Mucosa of gallbladder (tissue), 1 donor: ENCODE data around the gene EEPD1. TPM values are rescaled to one million over a fixed set of nuclear protein-coding genes. Genes with fewer than 3 reads are reported as not detected.
"Not testable (repeated sequence)": the region's sequence is repeated elsewhere in the genome, so short reads cannot be mapped to it uniquely, and the experiment has no call there.

Experiments used
- DNase-seq: peaks from one replicate; pipeline ENCODE4 v3.0.0-alpha.2; 2020; ENCODE audit warnings: low spot score
- total RNA-seq: library from RNA; stranded (reverse); gene quantifications from one replicate; pipeline ENCODE4 v1.2.1, GENCODE V29; 2021
- donor health status: DM: no; HTN: no; CAD: no.

EEPD1 gene
- total RNA-seq, 1 donor from 2014 or later: 40.1 TPM

DNA sequence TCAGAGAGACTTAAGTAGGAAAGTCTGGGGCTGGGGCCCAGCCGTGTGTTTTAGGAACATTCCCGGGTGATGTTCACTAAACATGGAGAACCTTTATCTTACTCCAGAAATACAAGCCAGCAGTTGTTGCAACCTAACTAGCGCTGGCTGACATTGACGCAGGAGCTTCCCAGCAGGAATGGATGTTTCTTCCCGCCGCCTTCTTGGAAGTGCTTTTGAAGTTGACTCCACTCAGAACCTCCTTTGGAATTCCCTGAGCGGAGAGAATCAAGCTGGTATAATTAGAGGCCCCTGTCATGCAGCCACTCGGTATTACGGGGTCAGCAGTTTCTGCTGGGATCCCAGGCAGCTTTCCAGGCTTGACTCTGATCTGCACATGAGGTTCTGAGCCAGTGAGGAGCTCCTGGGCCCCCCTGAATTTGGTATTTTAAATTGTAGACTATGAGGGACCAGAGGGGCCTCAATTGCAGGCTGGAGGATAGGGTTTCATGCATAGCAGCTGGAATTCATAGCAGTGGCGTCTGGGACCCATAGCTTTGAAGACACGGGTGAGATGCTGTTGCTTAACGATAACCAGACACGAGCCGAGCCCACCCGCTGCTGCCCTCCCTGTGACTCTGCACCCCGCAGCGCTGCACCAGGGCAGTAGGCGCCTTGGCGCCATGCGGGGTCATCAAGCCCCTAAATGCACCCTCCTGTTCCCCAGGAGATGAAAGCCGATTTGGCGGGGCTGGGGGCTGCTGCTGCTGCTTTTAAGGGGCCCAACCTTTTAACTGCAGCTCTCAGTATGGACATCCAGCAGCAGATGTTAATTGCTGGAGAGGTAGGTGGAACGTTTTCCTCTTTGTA, 61.8 kb downstream of the EEPD1 start:
- DNase-seq: peak; percentile 53

DNA sequence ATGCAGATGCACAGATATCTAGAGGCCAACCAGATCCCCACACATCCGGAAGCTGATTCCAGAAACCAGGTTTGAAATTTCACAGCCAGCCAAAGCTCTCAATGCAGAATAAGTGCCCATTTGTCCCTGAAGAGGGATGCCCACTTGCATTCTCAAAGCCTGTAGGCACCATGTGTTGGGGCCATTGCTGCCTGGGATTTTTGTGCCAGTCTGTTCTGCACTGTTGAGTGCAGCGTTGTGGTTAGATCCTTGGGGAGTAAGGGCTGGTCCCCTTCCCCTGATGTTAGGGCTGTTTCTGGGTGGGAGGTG, 62.4 kb downstream of the EEPD1 start:
- DNase-seq: no peak

DNA sequence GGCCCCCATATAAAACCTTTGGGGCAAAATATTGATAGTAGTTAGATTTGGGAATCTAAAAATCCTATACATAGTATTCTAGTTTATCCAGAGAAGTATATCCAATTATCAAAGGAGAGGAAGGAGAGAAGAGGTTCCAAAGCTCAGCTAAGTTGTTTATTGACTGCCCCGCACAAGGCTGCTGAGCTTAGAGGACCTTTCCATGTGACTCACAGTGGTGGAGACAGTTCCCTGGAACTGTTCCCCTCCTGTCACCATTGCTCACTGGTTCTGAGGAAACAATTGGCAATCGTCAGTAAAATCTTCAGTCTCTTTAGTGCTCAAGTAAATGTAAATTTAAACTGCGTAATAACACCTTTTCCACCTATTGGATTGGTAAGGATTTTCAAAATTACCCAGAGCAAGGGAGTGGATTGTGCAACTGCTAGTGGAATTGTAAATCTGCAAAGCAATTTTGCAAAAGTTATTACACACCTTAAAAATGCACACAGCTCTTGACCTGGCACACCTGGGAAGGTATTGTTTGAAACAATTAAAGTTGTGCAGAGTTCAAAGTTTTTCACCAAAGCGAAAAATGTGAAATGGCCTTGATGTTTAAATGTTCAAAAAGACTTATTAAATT, 63.1 kb downstream of the EEPD1 start:
- peak; percentile 50 for DNase-seq

DNA sequence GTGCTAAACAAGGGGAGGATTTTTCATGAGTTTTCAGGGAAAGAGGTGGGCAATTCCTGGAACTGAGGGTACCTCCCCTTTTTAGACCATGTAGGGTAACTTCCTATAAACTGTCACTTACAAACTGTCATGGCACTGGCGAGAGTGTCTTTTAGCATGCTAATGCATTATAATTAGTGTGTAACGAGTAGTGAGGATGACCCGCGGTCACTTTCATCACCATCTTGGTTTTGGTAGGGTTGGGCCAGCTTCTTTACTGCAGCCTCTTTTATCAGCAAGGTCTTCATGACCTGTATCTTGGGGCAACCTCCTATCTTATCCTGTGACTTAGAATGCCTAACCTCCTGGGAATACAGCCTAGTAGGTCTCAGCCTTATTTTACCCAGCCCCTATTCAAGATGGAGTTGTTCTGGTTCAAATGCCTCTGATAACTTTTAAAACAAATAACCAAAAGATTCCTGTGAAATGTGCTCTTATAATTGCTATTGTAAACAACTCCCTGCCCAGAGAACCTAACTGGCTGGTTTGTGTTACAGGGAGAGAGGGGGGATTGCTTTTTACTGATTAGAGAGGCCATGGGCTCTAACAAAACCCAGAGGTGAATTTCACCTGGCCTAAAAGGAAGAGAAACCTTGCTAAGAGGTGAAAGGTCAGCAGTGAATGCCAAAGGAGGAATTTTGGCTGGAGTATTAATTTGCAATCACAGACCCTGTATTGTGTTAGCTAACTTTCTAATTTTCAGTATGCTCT, 64.3 kb downstream of the EEPD1 start:
- no peak for DNase-seq

DNA sequence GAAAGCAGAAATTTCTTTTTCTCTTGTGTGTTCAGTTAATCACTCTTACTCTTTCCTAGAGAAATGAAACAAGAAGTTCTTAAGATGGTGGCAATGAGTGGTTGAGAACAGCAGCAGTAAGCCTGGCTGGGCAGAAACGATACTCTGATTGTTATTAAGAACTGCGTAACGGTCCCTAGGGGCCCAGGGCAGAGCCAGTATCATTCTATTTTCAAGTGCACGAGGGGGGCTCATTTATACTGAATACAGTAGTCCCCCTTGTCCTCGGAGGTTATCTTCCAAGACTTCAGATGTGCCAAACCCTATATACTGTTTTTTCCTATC, 64.9 kb downstream of the EEPD1 start:
- DNase-seq: no peak

DNA sequence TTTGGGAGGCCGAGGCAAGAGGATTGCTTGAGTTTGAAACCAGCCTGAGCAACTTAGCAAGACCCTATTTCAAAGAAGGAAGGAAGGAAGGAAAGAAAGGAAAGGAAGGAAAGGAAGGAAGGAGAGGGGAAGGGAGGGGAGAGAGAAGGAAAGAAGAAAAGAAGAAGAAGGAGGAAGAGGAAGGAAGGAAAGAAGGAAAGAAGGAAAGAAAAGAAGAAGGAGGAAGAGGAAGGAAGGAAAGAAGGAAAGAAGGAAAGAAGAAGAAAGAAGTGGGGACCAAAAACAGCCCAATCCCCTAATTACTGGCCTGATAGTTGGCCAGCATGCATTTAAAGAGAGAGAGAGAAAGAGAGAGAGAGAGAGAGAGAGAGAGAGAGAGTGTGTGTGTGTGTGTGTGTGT, 66.4 kb downstream of the EEPD1 start:
- no peak for DNase-seq

DNA sequence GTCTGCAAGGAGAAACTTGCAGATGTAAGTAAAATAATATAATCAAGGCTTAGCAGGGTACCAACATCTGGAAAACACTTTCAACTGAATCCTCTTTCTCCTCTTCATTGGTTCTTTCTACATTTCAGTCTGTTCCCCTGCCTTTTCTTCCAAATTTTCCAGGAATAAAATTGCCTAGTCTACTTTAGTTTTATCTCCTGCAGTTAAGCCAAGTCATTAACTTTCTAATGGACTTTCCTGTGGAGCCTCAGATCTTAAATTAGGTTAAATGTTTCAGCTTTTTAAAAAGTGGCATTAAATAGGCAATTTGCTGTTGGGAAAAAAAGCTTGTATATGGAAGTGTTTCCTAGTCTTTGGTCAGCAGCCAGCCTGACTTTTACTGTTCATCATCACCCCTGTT, 70.8 kb downstream of the EEPD1 start:
- DNase-seq: no peak

DNA sequence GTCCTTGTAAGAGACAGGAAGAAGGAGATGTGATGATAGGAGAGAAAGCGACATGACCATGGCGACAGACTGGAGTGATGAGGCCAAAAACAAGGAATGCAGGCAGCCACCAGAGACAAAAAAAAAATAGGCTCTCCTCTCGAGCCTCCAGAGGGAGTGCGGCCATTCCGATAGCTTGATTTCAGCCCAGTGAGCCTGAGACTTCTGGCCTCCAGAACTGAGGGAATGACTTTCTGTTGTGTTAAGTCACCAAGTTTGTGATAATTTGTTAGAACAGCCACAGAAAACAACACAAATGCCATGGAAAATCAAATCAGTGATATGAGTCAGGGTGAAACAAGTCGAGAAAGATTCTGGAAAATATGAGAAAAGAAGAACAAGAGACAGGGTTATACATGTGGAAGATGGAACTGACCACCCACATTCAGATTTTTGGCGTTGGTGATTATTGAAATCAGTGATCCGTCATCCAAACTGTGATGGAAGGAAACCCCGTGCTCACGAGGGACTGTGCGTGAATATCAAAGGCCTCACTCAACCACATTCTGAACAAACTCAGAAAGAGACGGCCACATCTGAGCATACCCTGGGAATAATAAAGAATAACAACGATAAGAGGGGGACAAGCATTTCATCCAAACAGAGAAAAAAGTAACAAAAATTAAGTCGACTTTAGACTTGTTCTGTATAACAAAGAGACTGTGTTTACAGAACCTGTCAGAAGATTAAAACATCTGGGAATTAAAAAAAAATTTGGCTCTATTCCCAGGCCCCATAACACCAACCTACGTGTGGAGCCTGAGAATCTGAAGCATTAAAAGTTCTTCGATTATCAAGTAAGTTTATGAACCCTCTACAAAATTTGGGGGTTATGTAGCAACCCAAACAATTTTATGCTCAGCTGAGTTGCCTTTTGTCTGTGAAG, 72.1 kb downstream of the EEPD1 start:
- DNase-seq: no peak

DNA sequence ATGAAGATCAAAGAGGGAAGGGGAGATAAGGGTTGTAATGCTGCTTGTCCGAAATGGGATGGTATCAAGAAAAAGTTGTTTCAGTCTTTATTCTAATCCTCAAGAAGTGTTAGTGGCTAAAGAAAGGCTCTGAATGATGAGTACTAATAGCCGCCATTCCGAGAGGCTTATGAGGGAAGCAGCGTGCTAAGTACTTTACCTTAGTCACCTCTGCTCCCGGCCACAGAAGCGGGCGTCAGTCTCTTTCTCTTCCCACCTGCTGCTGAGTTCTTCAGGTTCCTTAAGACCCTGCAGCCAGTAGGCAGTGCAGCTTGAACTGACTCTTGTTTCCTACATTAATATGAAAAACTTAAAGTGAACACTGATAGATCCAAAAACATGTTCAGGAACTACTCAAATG, 73.1 kb downstream of the EEPD1 start:
- DNase-seq: no peak

DNA sequence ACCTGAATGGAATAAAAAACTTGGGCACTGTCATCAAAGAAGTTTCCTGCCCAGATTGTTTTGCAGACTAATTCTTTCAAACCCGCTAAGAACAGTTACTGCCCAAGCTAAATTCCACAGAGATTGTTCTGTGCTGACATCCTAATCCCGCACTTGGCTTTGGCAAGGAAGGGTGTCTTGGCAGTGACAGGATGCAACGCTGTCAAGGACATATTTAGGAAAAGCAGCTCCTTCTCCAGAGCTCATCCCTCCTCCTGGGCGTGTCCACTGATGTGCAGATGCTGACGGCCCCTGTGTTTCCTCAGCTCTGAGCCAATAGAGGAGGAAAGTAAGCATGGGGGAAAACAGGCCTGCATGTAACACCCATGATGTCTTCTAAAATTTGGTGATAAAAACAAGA, 74.2 kb downstream of the EEPD1 start:
- DNase-seq: peak; percentile 74

DNA sequence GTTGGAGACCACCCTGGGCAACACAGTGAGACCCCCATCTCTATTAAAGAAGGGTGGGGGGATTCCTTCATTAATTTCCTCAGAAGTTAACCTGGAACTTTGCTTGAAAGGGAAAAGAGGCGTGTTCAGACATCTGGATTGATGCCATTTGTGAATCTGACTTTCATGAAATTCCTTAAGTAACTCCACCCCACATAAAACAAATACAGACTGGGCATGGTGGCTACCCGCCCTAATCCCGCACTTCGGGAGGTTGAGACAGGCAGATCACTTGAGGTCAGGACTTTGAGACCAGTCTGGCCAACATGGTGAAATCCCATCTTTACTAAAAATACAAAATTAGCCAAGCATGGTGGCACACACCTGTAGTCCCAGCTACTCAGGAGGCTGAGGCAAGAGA, 75.0 kb downstream of the EEPD1 start:
- no peak for DNase-seq

DNA sequence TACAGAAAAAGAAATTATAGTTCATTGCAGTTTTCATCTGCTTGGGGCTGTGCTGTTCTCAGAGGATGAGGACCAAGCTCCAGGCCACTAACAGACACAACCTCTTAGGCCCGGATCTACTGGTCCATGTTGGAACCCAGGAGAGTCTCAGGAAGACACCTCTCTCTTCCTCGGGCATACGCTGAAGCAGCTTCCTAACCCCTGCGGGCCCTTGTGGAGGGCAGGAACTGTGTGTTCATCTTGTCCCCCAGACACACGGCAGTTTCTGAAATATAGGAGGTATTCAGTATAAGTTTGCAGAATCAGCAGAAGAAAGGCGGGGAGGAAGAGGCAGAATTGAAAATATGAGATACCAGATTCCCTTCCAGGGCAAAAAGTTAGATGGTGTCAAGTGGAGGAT, 78.4 kb downstream of the EEPD1 start:
- no peak for DNase-seq

DNA sequence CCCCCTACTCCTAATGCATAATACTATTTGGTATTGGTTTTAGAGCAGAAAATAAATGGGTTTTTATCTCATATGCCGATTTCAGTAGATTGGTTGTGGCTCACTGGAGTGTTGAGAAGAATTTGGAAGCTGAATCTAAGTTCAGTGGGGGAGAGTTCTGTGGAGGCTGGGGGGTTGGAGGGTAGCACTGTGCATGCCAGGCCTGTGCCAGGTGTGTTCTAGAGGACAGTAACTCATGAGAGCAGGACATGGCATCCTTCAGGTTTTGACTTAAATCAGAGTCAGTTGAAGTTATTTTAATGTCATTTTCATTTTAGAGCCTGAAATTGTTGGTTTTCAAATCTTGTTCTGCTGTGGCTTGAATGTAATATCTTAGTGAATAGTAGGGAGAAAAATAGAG, 79.5 kb downstream of the EEPD1 start:
- no peak for DNase-seq

DNA sequence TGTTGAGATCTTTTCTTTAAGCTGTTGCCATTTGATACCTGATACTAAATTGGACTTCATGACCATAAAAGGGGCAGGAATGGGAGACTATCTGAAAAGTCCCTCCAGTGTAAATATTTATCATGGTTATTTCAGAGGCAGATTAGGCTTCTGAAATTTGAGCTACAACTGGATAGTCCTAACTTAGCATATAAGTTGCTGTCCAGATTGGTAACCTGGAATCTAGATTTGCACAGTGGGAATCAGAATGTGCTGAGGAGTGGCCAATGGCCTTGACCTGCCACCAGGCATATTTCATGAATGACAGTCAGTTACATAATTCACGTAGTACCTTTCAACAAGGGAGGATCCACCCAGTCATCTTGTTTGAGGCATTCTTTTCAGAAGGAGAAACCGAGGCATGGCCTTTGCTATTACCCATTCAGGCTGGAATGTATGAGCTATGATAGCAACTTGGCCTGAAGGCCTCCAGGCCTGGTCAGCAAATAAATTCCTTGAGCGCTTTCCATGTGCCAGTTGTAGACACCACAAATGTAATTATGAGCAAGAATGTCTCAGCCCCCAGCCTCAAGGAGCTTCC, 80.0 kb downstream of the EEPD1 start:
- no peak for DNase-seq

DNA sequence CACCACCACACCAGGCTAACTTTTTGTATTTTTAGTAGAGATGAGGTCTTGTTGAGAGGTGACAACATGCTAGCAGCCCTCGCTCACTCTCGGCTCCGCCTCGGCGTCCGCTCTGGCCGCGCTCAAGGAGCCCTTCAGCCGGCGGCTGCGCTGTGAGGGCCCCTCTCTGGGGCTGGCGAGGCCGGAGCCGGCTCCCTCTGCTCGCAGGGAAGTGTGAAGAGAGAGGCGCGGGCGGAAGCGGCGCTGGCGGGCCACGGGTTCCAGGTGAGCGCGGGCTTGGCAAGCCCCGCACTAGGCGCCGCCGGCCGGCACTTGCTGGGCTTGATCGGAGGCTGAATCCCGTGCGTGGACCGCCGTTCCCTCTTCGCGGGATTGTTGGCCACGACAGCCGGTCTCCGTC, 83.0 kb downstream of the EEPD1 start:
- DNase-seq: no peak

DNA sequence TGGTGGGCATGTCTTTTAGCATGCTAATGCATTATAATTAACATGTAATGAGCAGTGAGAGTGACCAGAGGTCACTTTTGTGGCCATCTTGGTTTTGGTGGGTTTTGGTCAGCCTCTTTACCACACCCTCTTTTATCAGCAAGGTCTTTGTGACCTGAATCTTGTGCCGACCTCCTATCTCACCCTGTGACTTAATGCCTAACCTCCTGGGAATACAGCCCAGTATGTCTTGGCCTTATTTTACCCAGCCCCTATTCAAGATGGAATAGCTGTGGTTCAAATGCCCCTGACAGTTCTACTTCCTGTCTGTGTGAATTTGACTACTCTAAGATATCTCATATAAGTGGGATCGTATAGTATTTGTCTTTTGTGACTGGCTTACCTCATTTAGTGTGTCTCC, 85.1 kb downstream of the EEPD1 start:
- no peak for DNase-seq

DNA sequence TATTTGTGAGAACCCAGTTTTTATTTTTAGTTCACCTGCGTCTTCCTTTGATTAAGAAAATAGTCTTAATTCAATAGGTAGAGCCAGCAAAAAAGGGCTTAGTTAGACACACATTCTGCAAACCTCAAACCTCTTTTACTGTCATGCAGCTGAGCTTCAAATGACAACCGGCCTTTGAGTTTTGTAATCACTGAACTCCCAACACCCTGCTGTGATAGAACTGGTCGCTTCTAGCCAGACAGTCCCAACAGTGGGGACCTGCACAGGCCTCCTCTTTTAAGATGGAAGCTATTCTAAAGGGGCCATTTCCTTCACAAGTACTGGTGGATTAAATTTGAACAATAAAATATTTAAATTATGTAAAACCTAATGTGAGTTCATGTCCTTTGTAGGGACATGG, 90.3 kb downstream of the EEPD1 start:
- not testable (repeated sequence) for DNase-seq

DNA sequence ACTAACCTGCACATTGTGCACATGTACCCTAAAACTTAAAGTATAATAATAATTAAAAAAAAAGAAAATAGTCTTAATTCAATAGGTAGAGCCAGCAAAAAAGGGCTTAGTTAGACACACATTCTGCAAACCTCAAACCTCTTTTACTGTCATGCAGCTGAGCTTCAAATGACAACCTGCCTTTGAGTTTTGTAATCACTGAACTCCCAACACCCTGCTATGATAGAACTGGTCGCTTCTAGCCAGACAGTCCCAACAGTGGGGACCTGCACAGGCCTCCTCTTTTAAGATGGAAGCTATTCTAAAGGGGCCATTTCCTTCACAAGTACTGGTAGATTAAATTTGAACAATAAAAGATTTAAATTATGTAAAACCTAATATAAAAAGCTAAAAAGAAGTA, 90.9 kb downstream of the EEPD1 start:
- DNase-seq: not testable (repeated sequence)

DNA sequence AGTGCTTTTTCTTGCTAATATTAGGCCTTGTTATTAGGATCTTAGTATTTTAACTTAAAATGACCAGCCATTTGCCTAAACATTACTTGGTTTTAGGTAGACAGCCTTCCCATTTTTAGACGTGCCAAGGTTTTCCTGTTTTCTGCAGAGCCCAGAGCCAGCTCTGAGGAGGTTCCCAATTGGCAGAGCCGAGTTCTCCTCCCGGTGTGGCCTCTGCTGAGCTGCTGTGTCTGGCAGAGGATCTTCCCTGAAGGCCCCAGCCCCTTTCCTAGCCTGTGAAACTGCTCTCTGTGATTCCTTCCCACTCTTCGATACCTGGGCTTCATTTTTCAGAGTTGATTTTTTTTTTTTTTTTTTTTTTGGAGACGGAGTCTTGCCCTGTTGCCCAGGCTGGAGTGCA, 91.4 kb downstream of the EEPD1 start:
- no peak for DNase-seq

DNA sequence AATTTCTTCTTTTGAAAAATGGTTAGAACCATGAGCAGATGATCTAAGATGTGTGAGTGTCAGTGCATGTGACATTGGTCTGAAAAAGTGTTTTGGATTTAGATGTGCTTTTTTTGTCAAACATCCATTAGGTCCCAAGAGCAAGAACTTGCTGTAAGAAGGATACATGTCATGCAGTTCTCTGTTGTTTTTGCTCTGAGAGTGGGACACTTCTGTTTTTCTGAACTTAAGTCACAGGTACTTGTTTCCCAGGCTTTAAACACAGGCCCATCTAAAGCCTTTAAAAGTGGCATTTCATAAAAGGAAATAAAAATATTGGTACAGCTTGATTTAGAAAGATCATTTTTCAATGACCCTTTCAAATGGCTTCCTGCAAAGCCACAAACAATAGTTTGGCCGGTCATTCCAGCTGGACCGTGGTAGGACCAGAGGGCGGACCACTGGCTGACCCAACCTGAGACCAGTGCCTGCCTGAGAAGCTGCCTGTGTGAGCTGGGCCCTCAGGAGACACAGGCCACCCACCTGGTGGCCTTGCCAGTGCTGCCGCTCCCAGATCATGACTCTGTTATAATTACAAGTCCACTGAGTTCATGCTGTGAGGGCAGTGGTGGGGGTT, 92.7 kb downstream of the EEPD1 start:
- no peak for DNase-seq

DNA sequence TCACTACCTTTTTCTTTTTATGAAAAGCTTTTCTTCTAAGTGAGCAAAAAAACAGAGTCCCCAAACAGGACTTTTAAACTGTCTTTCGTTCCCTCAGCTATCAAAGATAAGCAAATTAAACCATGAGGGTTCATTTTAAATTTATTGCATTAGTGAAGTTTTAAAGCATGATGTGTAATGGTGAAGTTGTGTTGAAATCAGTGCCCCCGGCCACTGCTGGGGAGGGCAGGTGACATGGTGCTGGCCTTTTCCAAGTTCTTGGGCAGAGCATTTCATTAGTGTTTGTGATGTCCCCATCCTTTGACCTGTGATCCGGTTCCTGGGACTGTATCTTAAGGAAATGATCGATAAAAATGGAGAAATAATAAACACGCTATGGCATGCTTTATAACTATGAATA, 96.0 kb downstream of the EEPD1 start:
- no peak for DNase-seq
